SK-MEL-5 (cell line): Measurements from ENCODE around the gene ZNF618. TPM values are rescaled to one million over a fixed set of nuclear protein-coding genes. Genes with fewer than 3 reads are reported as not detected.

Experiments
- DNase-seq: peaks from one replicate; pipeline ENCODE4 v3.0.0-alpha.2; 2016; ENCODE audit warnings: low read depth, low spot score
- in situ Hi-C: cut with HindIII; loops from 2 replicates; pipeline ENCODE4 v1.10.0; 2016; ENCODE audit warnings: low sequenced_read_pairs, high pct_unique_total_duplicates, low pct_unique_long_range_greater_than_20kb
- total RNA-seq: library from RNA; depleted of rRNA; stranded (reverse); fragments of >200 nt; shearing (Covaris generic); gene quantifications from 2 replicates; pipeline ENCODE4 v1.2.3, GENCODE V29; 2014

The ZNF618 gene
- total RNA-seq, 1 experiment from 2014 or later, result 2.2 TPM

- DNase-seq, result no peak
- in situ Hi-C loops, result no loop called here
Observed at GRCh38 chr9:113962396-113962795, 86.3 kb downstream of the ZNF618 start.

GRCh38 chr9:113963017-113963620 is 87.0 kb downstream of the ZNF618 start:
- in situ Hi-C loops, result no loop called here
- DNase-seq, result peak; percentile 70

GRCh38 chr9:113963696-113964494 is 87.8 kb downstream of the ZNF618 start:
- no peak for DNase-seq
- in situ Hi-C loops, result no loop called here

- DNase-seq, result no peak
- in situ Hi-C loops, result no loop called here
Observed at GRCh38 chr9:113964495-113965170, 88.5 kb downstream of the ZNF618 start.

GRCh38 chr9:113966394-113966793 is 90.3 kb downstream of the ZNF618 start:
- in situ Hi-C loops, result no loop called here
- DNase-seq, result no peak

- DNase-seq, result no peak
- in situ Hi-C loops, result no loop called here
Observed at GRCh38 chr9:113967380-113967779, 91.3 kb downstream of the ZNF618 start.

- in situ Hi-C loops, result no loop called here
- DNase-seq, result no peak
Observed at GRCh38 chr9:113969343-113969742, 93.2 kb downstream of the ZNF618 start.

- in situ Hi-C loops, result no loop called here
- DNase-seq, result no peak
Observed at GRCh38 chr9:113973226-113973625, 97.1 kb downstream of the ZNF618 start.

GRCh38 chr9:113973963-113974413 is 97.9 kb downstream of the ZNF618 start:
- DNase-seq, result no peak
- in situ Hi-C loops, result no loop called here

- in situ Hi-C loops, result no loop called here
- DNase-seq, result no peak
Observed at GRCh38 chr9:113976915-113977314, 100.8 kb downstream of the ZNF618 start.

- no peak for DNase-seq
- in situ Hi-C loops, result no loop called here
Observed at GRCh38 chr9:113978725-113979342, 102.7 kb downstream of the ZNF618 start.

- DNase-seq, result no peak
- in situ Hi-C loops, result no loop called here
Observed at GRCh38 chr9:113979343-113980127, 103.4 kb downstream of the ZNF618 start.

GRCh38 chr9:113984639-113985380 is 108.7 kb downstream of the ZNF618 start:
- in situ Hi-C loops, result no loop called here
- no peak for DNase-seq

- DNase-seq, result no peak
- in situ Hi-C loops, result no loop called here
Observed at GRCh38 chr9:113985968-113986585, 110.0 kb downstream of the ZNF618 start.

- no peak for DNase-seq
- in situ Hi-C loops, result no loop called here
Observed at GRCh38 chr9:113986931-113987330, 110.8 kb downstream of the ZNF618 start.

- in situ Hi-C loops, result no loop called here
- no peak for DNase-seq
Observed at GRCh38 chr9:113987526-113987925, 111.4 kb downstream of the ZNF618 start.
